Measurements from ENCODE around the gene SPATA3.

The SPATA3 gene

GRCh38 chr2:231032575-231033140 lies 36.7 kb downstream of the SPATA3 start:
- peak; percentile 17 for DNase-seq

GRCh38 chr2:231033147-231034132 lies 37.5 kb downstream of the SPATA3 start:
- no peak for DNase-seq

GRCh38 chr2:231034291-231034882 lies 38.5 kb downstream of the SPATA3 start:
- no peak for DNase-seq

GRCh38 chr2:231036131-231036530 lies 40.2 kb downstream of the SPATA3 start:
- no peak for DNase-seq

GRCh38 chr2:231036578-231037106 lies 40.7 kb downstream of the SPATA3 start:
- no peak for DNase-seq

- DNase-seq = peak; percentile 56
Observed at GRCh38 chr2:231037202-231037730, 41.3 kb downstream of the SPATA3 start, which contains the start of gene C2orf72. C2orf72 (plus strand) TSS chr2:231037523; CDS start chr2:231037566, 43 bp downstream.

- peak; percentile 43 for DNase-seq
Observed at GRCh38 chr2:231037731-231038482, 42.0 kb downstream of the SPATA3 start.

GRCh38 chr2:231038483-231039293 lies 42.8 kb downstream of the SPATA3 start:
- DNase-seq = no peak

GRCh38 chr2:231039294-231039664 lies 43.4 kb downstream of the SPATA3 start:
- no peak for DNase-seq

GRCh38 chr2:231039821-231040364 lies 44.0 kb downstream of the SPATA3 start:
- no peak for DNase-seq

GRCh38 chr2:231041061-231041689 lies 45.3 kb downstream of the SPATA3 start:
- no peak for DNase-seq

GRCh38 chr2:231043796-231044195 lies 47.9 kb downstream of the SPATA3 start:
- DNase-seq = no peak

GRCh38 chr2:231046916-231047273 lies 51.0 kb downstream of the SPATA3 start:
- no peak for DNase-seq

- no peak for DNase-seq
Observed at GRCh38 chr2:231047274-231047922, 51.5 kb downstream of the SPATA3 start.

GRCh38 chr2:231047923-231048915 lies 52.3 kb downstream of the SPATA3 start:
- DNase-seq = no peak

- no peak for DNase-seq
Observed at GRCh38 chr2:231049286-231050017, 53.5 kb downstream of the SPATA3 start.

GRCh38 chr2:231050018-231050901 lies 54.3 kb downstream of the SPATA3 start:
- no peak for DNase-seq

All from NCI-H146 (cell line).